ENCODE results near the gene BLOC1S6.

BLOC1S6 gene

DNA sequence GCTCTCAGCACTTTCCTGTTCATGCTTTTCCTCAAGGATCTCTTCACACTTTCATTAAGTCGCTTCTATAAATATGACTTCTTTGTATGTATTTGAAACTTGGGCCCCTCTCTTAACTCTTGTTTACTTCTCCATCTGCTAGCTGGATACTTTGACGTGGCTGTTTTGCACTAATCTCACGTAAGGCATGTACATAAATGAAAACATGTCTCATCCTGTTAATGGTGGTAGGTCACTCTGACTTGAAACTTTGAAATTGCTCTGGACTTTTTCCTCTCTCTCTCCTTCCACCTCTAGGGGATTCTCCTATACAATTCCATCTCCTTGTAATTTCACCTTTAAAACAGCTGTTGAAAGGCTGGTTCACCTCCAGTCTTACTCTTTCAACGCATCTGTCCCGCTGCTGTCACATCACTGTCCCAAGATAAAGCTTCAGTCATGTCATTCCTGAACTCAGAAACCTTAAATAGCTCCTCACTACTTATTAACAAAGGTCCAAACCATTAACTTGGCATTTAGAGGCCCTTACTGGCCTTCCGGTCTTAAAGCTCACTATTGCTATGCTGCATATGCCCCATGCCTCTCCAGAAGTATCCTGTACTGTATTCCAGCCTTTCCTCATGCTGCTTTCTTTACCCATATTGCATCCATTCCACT, 1.2 kb downstream of the BLOC1S6 start:
- no peak for DNase-seq

DNA sequence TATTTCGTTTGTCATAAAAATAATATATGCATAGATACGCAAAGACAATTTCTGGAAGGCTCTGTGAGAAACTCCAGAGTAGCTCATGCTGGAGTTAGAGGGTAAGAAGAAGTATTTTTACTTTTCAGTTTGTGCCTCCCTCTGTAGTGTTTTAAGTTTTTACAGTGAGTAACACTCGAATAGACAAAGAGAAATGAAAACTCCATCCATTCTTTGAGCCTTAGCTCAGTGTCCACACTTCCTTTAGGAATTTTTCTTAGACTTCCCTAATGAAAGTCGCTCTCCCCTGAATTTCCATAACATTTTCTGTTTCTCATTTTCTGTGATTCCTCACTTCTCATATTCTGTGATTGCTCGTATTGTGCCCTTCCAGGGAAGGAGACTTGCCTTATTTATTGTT, 2.1 kb downstream of the BLOC1S6 start:
- no peak for DNase-seq

DNA sequence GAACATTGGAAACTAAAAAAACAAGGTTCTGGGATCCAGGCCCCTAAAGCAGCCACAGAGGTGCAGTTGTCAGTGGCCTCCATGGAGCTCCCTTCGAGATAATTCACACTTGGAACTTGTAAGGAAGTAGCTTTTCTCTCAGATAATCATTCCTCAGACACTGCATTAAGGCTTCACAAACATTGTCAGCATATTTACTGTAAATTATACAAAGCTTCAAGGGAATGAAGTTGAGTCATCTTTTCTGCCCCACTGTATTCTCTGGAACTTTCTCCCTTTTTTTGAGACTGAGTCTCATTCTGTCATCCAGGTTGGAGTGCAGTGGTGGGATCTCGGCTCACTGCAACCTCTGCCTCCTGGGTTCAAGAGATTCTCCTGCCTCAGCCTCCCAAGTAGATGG, 7.1 kb downstream of the BLOC1S6 start:
- no peak for DNase-seq

DNA sequence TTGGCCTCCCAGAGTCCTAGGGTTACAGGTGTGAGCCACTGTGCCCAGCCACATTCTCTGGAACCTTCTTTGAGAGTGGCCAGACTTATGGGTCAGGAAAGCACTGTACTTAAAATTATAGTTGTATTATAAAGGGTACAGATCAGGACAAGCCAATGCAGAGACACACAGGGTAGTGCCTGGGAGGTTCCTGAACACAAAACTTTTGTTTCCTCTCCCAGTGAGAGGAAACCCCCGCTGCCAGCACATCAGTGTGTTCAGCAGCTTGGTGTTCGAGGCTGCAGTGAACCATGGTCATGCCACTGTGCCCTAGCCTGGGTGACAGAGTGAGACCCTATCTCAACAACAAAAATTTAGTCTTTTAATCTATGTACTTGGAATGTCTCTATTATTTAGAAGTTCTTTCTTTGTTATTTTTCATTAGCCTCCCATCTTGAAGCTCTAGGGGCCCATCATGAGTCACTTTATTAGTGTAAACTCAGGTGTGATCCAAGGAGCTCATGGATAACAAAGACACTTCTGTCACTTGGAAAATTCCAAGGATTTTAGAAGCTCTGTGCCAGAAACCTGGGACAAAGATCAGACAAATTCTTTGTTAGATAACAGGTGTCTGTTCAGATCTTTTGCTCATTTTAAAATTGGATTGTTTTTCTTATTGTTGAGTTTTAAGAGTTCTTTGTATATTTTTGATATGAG, 7.8 kb downstream of the BLOC1S6 start:
- no peak for DNase-seq

DNA sequence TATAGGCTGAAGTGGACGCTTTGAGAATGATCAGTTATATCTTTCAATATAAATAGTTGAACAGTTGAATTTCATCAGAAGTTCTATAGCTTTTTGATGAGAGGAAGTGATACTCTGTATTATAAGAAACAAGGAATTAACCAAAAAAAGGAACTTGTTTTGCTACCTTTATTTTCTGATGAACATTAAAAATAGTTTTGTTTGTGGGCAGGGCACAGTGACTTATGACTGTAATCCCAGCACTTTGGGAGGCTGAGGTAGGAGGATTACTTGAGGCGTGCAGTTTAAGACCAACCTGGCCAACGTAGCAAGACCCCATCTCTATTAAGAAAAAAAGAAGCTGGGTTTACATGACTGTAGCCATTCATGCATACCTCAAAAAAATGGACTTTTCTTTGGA, 16.7 kb downstream of the BLOC1S6 start:
- no peak for DNase-seq

DNA sequence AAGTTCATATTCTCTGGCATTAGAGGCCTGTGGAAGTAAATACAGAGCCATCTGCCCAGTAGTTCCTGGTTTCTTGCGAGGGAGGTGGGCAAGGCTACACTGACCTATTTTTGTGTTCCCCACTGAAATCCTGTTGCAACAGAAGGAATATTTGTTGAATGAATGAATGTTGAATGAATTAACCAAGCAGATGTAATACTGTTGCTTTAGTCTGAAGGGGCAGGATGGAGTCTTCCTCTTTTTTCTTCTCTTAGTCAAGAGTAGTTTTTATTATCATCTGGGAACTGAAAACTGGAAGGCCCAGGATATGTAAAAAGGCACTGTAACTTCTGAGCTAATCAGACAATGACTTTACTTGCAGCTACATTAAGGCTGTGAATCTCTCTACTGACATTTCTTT, 17.1 kb downstream of the BLOC1S6 start:
- DNase-seq = no peak

DNA sequence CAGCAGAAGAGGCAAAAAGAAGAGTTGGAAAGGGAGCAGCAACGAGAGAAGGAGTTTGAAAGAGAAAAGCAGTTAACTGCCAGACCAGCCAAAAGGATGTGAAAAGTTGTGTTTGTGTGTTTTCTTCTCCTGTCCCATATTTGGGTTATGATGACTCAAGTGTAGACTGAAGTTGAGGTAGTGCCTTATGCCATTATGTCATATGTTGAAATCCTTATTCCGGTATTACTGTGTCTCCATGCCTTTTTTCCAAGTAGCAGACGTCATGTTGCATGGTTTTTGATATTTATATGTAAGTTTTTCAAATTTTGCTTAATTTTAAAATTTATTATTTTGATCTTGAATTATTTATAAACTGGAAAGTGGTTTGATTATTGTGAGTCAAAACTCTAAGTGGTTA, 19.2 kb downstream of the BLOC1S6 start:
- no peak for DNase-seq

DNA sequence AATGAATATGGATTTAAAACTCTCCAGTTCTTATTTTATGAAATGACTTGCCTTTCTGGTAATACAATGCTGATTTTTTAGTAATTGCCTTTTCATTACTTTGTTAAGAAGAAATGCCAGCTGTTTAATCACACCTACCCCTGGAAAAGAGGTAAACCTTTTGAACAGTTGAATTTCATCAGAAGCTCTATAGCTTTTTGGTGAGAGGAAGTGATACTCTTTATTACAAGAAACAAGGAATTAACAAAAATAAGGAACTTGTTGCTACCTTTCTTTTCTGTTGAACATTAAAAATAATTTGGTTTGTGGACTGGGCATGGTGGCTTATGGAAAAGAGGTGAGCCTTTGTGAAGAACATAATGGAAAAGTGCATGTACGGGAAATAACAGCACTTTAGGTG, 19.7 kb downstream of the BLOC1S6 start:
- no peak for DNase-seq

DNA sequence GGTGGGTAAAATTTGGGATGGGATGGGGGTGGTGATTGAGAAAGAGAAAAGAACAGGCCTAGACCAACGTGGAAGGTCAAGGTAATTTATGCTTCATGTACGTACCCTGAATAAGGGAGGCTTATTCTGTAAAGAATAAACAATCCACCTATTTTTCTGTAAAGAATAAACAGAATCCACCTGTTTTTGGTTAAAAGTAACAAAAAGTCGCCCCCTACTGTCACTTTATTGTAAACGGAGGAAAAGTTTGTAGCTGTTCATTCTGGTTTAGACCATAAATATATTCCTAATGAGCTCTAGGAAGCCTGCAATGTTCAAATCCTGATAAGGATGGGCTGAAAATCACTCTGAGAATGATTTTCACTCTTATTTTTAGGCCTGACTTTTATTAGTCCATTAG, 24.1 kb downstream of the BLOC1S6 start:
- no peak for DNase-seq

DNA sequence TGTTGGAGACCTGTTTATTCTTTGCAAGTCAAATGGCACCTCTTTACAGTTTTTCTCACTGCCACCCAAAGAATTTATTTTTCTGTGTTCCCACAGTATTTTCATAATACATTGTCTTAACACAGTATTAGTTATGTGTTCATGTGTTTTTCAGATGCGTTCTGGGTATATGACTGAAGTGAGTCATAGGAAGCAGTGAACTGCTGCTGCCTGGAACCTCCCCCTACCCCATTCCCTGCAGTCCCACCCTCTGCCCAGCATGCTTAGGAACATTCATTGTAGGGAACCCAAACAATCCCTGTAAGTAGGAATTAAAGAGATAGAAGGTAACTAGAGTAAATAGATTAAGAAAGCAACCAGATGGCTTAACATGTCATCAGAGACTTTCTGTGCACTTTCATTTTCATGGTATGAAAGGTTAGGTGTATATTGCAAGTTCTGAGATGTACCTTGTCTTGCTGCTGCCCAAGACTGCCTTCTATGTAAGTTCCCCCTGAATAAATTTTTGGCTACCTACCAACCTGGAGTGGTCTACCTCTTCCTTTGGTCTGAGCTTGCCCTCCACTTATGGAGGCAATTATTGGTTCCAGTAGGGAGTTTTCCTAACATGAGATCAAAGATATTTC, 25.7 kb downstream of the BLOC1S6 start:
- no peak for DNase-seq

DNA sequence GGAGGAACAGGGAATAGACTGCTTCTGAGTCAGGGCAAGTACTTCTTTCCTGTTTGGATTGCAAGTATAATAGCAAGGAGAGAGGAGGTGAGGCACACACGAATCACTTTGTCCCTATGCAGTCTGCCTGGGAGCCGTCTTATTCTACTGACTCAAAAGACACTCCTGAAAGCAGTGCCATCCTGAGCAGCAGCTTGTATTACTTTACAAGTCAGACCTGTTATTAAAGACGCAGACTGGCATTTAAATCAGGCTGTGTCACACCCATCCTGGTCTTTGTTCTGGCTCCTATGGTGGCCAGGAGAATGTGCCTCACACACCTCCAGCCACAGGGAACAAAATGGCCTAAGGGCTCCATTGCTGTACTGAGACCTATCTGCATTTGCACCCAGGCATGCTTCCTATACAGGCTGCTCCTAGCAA, 29.7 kb downstream of the BLOC1S6 start:
- DNase-seq = no peak

DNA sequence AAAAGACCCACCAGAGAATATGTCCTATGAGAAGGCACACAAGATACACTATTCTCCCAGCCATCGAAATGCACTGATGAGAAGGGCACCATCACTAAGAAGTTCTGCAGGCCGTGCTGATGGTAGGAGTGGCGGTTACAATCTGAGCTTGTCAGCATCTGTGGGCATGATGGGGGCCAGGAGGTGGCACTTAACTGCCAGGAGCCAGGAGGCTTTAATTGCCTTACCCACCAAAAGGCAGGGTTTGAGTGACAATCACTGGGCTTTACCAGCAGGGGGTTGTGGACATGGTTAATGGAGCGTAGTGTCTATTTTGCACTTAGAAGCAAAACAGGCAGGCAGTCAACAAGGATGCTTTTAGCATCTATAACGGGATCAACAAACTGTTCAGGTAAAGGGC, 31.6 kb downstream of the BLOC1S6 start:
- DNase-seq = no peak

DNA sequence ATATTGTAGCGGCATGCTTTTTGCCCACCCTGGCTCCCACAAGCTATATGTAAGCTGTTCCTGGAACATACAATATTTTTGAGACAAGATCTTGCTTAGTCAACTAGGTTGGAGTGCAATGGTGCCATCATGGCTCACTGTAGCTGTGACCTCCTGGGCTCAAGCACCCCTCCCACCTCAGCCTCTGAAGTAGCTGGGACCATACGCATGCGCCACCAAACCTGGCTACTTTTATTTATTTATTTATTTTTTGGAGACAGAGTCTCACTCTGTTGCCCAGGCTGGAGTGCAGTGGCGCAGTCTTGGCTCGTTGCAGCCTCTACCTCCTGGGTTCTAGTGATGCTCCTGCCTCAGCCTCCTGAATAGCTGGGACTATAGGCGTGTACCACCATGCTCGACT, 41.0 kb downstream of the BLOC1S6 start:
- DNase-seq = no peak

DNA sequence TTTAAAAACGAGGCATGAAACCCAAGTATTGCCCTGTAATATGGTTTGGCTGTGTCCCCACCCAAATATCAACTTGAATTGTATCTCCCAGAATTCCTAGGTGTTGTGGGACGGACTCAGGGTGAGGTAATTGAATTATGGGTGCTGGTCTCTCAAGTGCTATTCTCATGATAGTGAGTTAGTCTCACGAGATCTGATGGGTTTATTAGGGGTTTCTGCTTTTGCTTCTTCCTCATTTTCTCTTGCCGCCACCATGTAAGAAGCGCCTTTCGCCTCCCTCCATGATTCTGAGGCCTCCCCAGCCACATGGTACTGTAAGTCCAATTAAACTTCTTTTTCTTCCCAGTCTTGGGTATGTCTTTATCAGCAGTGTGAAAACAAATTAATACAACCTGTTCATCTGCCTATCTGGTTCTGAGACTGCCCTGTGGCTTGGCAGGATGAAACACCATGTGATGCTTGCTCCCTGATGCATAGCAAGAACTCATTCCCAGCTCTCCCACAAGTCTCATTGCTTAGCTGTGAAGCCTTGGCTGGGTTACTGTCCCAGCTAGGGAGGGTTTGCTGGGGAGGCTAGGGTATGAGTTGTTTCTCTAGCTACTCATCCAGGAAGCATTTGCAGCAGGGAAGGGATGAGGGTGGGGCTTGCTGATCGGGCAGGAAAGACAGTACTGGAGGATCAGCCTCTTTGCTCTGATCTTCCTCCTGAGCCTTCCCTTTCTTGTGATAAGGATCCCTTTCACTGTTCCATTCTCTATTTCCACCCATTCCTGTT, 43.9 kb downstream of the BLOC1S6 start:
- DNase-seq = no peak

DNA sequence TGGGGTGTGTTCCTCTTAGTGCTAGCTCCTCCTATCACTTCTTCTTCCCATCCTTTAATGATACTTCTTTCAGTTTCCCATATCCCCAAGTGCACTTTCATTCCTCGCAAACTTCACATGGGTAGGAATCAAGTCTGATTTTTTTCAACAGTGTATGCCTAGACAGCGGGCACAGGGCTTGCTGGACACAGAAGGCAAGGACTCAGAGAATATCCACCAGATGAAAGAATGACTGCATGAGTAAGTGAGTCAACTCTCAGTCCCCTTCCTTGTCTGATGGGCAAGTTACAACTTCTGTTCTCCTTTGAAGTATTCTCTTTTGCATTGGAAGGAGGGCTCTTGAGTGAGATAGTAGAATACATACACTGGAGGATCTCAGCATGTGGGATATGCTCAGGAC, 44.6 kb downstream of the BLOC1S6 start:
- no peak for DNase-seq

DNA sequence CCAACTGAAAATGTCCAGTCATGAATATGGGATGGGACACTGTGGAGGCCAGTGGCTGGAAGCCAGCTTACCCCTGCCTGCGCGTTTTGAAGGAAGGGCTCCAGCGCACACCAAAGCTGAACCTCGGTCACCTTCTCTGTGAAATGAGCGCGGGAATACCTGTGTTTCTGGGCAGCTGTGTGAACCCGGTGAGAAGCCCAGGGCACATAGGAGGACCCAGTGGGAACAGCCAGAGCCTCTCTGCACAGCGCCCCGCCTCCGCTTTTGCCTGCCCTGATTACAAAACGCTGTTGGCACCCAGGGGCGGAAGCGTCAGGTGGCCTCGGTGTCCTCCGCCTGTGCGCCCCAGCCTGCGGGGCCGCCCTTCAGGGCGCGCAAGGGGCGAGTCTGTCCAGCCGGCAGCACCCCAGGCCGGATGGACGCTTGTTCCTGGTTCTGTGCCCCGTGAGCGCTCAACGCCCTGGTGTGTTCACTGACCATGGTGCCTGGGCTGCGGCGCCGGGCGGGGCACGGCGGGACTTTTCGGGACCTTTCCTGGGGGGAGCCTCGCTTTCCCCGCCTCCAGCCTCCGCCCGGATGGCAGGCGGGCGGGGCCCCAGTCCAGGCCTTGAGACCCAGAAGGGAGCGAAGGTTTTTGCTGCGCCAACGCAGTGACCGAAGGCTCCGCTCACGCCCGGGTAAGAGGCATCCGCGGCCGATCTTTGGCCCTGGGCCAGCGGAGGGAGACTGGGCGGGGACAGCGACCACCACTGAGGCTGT, 47.4 kb downstream of the BLOC1S6 start, which contains the start of gene SQOR:
SQOR (plus strand) TSS at position 598 of the 759 bp plus-strand sequence. CDS start 23,895 bp downstream, outside the sequence.
- DNase-seq = peak; percentile 31

DNA sequence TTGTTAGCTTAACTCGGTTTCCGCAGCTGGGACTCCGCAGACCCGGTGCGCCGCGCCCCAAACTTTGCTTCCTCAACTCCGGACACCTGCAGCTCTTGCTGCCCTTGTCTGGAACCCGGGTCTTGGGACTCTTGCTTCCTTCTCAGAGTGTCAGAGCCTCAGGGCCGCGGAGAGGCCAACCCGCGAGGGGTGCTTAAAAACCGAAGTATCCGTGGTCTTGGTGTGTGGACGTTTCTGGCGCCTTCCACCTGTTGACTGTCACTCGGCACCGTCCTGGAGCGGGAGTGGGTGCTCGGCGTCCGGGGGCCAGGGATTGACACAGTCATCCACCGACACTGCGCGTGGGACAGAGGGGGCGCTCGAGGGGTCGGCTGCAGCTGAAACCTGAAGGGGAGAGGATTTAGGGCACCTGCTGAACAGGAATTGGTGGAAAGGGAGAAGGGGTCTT, 48.0 kb downstream of the BLOC1S6 start:
- DNase-seq = no peak

DNA sequence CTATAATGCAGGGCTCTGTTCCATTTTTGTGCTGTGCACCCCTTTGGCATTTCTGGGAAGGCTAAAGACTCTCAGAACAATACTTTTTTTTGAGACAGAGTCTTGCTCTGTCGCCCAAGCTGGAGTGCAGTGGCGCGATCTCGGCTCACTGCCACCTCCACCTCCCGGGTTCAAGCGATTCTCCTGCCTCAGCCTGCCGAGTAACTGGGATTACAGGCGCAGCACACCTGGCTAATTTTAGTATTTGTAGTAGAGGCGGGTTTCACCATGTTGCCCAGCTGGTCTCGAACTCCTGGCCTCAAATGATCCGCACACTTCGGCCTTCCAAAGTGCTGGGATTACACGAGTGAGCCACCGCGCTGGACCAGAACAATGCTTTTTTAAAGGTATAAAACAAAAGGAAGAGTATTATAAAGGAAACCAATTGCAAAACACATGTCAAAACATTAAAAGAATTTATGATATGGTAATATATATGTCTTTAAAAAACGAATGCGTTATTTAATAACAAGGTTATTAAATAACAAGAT, 48.6 kb downstream of the BLOC1S6 start:
- DNase-seq = no peak

DNA sequence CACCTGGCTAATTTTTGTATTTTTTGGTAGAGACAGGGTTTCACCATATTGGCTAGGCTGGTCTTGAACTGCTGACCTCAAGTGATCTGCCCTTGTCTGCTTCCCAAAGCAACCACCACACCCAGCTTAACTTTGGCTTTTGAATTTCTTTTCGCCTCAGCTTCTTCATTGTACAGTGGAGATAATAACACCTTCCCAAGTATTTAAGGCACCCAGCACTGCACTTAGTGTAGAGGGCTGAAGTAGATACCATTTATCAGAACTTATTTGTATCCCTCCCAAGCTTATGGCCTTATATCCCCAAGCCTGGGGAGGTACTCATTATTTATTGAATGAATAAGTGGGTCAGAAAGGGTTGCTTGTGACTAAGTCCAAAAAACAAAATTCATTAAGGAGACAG, 50.0 kb downstream of the BLOC1S6 start:
- no peak for DNase-seq

DNA sequence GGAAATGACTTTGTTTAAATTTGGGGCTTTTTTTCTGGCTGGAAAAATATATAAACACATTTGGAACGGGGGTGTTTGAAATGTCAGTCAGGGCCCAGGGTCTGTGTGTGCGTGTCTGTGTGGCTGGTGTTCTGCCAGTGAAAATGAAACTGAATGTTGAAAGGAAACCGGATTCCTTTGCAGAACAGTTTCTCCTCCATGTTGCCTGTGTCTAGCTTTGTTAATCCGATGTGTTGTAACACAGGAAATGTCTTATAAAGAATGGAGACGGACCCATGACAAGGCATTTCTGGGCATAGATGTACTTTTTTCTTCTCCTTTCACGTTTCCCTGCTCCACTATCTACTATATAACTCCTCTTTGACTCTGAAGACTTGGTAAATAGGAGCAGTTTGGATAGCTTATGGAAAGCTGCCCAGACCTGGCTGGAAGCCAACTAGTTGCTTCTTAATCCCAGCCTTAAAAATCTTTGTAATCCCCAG, 50.4 kb downstream of the BLOC1S6 start:
- DNase-seq = peak; percentile 18

DNA sequence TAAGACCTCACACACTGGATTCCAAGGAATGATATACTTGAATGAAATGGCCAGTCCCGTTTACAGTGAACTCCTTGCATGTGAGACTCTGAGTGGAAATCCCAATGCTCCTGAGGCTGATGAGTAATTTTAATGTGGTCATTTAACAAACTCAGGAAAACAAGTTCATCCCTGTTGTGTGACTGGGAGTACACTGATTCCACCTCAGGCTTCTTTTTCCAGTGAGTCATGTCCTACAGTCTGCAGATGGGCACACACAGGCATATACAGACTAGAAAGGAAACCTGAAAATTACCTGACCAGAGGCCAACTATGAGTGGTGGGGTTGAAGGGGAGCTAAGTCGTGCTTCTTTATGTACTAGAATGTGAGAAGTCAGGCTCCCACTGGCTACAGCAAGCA, 53.4 kb downstream of the BLOC1S6 start:
- DNase-seq = no peak

DNA sequence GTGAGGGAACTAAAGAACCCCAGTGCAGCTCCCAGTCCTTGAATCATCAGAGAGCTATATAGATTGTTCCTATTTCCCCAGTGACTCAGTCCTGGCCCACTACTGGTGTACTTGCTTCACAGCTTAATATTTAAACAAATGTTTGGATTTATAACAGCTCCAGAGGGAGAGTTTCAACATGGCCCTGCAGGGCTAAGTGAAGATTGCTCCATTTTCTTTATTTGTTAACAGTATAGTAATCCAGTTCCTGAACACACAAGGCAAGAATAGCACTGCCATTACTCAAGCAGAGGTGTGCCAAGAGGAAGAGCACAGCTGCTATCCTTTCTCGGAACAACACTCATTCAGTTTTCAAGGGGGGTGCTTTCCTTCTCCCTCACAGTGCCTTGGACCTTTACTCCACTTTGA, 54.2 kb downstream of the BLOC1S6 start:
- peak; percentile 21 for DNase-seq

Measured in NCI-H2029 (cell line).